GM12892 (cell line): ENCODE measurements around the gene FOXS1.
A peak's percentile ranks its signal among the peaks of the same experiment; 100 is the strongest.

Experiments used
- DNase-seq: peaks from one replicate; pipeline ENCODE4 v3.0.0; 2011; ENCODE audit not compliant: insufficient read length
- FAIRE-seq: peaks from 2 replicates; lab custom pipeline; 2011; peaks lifted over from hg19 to GRCh38; lab: Jason Lieb, UNC
- POLR2A ChIP-seq: IDR thresholded peaks from 2 replicates; pipeline ENCODE4 v1.6.1; 2011; ENCODE audit warnings: low read depth, low read length, control low read depth
- POLR2AphosphoS5 ChIP-seq: IDR thresholded peaks from 2 replicates; pipeline ENCODE4 v1.6.1; 2011; ENCODE audit warnings: low read depth, low read length, control low read depth
- TAF1 ChIP-seq: IDR thresholded peaks from 2 replicates; pipeline ENCODE4 v1.6.1; 2011; ENCODE audit warnings: low read depth, mild to moderate bottlenecking, control low read depth, low read length, borderline replicate concordance

Gene FOXS1

GRCh38 chr20:31860390-31861134, 15.2 kb upstream of the FOXS1 start:
- no peak for FAIRE-seq
- DNase-seq = no peak
- TF ChIP-seq TAF1 = no peak
- no peak for TF ChIP-seq POLR2AphosphoS5
- no peak for TF ChIP-seq POLR2A

GRCh38 chr20:31859998-31860380, 14.6 kb upstream of the FOXS1 start:
- FAIRE-seq = no peak
- no peak for DNase-seq

DNA sequence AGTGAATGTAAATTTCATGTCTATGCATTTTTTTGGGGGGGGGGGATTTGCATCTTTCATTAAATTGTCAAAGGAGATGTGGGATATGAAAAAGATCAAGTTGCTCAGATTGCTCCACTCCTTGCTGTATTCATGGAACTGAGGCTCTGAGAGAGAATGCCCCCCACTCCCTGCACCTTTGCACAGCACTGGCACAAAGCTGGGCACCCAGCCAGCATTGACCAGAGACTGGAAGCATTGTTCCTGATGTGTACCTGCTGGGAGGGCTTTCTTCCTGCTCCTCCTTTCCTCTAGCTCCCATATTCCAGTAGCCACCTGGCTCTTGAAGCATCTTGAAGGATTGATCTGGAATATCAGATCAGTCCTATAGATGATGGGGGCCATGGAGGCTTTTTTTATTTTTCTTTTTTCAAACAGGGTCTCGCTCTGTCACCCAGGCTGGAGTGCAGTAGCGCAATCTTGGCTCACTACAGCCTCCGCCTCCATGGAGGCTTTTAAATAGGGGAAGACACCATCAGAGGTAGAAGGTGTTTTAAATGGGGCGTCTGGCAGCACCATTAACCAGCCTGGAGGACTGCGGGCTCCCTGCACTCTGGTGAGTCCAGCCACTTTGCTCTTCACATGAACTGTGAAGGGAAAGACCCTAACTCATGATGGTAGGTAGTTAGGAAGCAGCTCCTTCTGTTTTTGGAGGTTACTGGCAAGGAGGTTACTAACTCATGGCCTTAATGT, 14.0 kb upstream of the FOXS1 start:
- no peak for DNase-seq
- TF ChIP-seq POLR2A (no peak), POLR2AphosphoS5 (no peak), TAF1 (no peak)
- FAIRE-seq = no peak

More at GRCh38 chr20:31859998-31860380, 14.6 kb upstream of the FOXS1 start:
- no peak for TF ChIP-seq POLR2AphosphoS5
- no peak for TF ChIP-seq TAF1
- TF ChIP-seq POLR2A = no peak

DNA sequence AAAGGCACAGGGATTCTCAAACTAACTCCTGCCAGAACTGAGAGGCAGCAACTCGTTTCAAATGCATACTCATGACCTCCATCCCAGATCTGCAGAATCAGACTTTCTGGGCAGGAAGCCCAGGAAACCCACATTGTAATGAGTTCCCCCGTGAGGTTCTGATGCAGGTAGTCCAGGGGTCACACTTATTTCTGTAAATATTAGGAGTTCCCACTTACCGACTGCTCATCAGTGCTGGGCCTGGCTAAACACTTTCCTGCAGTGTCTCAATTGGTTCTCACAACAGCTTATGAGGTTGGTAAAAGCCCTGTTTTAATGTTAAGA, 13.3 kb upstream of the FOXS1 start:
- TF ChIP-seq POLR2AphosphoS5 = no peak
- TF ChIP-seq POLR2A = no peak
- no peak for TF ChIP-seq TAF1
- DNase-seq (no peak), FAIRE-seq (no peak)

DNA sequence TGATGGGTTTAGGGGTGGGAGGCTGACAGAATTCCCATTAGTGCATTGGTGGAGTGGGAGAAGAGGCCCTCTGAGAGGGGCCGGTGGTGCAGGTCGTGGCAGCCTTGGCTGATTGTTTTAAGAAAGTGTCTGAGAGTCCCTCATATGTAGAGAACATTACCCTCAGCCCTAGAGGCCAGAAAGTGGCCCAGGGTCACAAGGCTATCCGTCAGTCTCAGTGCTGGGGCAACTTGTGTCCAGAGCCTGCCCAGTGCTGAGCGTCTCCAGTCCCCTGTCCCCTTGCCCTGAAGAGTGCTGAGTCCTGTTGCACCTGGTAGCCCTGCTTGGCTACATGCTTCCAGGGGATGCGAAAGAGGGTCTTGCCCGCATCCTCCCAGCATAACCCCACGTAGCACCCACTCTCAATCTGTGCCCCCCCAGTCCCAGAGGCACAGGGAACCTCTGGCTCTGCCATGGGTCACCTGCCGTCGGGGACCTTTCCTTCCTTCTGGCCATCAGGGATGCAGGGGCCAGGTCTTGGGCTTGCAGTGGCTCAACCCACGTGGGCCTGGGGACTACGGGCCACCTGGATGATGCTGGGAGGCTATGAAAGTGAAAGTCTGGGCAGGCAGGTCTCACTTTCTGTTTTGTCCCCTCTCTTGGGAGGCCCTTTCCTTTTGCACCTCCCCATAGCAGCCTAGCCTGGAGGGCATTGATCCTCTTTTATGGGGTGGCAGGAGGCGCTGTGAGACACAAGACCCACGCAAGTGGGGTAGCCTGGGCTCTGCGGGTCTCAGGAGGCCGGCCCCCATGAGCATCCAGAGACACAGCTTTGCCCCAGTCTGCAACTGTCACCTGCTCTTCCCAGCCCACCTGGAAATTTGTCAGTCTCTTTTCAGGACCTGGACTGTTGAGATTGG, 12.7 kb upstream of the FOXS1 start:
- TF ChIP-seq TAF1 = no peak
- no peak for TF ChIP-seq POLR2A
- DNase-seq (peak; percentile 61), FAIRE-seq (no peak)

- no peak for TF ChIP-seq POLR2AphosphoS5
- TF ChIP-seq POLR2A = no peak
- TF ChIP-seq TAF1 = no peak
- FAIRE-seq = no peak
- DNase-seq = no peak
Measured at GRCh38 chr20:31856516-31856915, 11.1 kb upstream of the FOXS1 start.

DNA sequence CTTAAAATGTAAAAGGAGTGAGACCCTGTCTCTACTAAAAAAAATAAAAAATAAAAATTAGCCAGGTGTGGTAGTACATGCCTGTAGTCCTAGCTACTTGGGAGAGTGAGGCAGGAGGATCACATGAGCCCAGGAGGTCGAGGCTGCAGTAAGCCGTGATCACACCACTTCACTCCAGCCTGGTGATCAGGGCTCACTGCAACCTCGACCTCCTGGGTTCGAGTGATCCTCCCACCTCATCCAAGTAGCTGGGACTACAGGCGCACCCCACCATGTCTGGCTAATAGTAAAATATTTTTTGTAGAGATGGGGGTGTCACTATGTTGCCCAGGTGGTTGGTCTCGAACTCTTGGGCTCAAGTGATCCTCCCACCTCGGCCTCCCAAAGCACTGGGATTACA, 8.1 kb upstream of the FOXS1 start:
- no peak for FAIRE-seq
- DNase-seq = no peak
- TF ChIP-seq TAF1 = no peak
- TF ChIP-seq POLR2AphosphoS5 = no peak
- TF ChIP-seq POLR2A = no peak

- DNase-seq (no peak), FAIRE-seq (no peak)
- TF ChIP-seq POLR2A = no peak
- no peak for TF ChIP-seq TAF1
- no peak for TF ChIP-seq POLR2AphosphoS5
Measured at GRCh38 chr20:31851240-31851955, 6.0 kb upstream of the FOXS1 start.

DNA sequence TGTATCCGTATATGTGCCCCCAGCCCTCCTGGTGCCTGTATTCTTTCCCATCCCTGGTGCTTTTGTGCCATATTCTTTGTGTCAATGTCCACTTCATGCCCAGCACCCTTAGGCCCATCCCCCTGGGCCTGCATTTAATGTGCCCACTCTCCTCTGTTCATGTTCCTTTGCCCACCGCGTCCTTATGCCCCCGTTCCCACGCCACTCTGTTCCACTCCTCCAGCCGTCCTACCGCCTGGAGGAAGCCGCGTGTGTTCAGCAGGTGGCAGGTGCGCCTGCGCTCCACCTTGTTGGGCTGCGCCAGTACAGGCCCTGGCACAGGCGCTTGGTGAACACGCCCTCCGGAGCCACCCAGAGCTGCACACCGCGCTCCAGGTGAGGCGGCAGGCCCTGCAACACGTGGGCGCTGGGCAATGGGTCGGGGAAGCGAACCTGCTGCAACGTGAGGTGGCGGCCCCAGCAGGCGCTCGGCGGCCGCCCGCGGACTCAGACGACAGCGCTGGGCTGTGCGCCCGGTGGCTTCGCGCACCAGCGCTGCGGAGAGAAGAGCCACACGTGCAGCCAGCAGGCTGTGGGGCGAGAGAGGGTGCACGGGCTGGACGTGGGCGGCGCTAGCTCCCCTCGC, 4.0 kb upstream of the FOXS1 start:
- no peak for DNase-seq
- FAIRE-seq = no peak
- TF ChIP-seq POLR2AphosphoS5 (no peak), POLR2A (no peak), TAF1 (no peak)
